PC-3 (cell line): Measurements from ENCODE around the gene SDK1. TPM values are rescaled to one million over a fixed set of nuclear protein-coding genes. Genes with fewer than 3 reads are reported as not detected.

ENCODE experiments used
- ATAC-seq: fragments of 200-7000 bp; cut with Tn5 transposase; 2 replicates; pipeline ENCODE4 v1.9.1; 2020; ENCODE audit warnings: mild to moderate bottlenecking, moderate library complexity
- BruUV-seq: library from RNA; stranded (reverse); fragments of 400-500 nt; replicated peaks from 2 replicates; lab custom pipeline; 2021; lab: Mats Ljungman, UMichigan
- CTCF ChIA-PET: fragments of 300-600 bp; sonication (Branson Sonifier 250); formaldehyde crosslinking; loops from one replicate; lab custom pipeline; 2022; ENCODE audit warnings: antibody characterized with exemption; lab: Charles Lee
- POLR2A ChIA-PET: fragments of 300-600 bp; sonication (Branson Sonifier 250); formaldehyde crosslinking; loops from one replicate; lab custom pipeline; 2022; ENCODE audit warnings: antibody characterized with exemption; ENCODE audit not compliant: unreplicated experiment; lab: Charles Lee
- DNase-seq: peaks from one replicate; pipeline ENCODE4 v3.0.0-alpha.2; 2015
- H2AFZ ChIP-seq: fragments of 300-600 bp; sonication (generic); 2 replicates; pipeline ENCODE4 v1.6.0; 2016; ENCODE audit warnings: antibody characterized with exemption, low read length
- H3F3A ChIP-seq: fragments of 300-600 bp; sonication (generic); one replicate; pipeline ENCODE4 v1.6.0; 2017; ENCODE audit warnings: antibody characterized with exemption, low read length, control low read depth, mild to moderate bottlenecking; ENCODE audit not compliant: unreplicated experiment
- H3K27ac ChIP-seq: fragments of 300-600 bp; sonication (generic); 2 replicates; pipeline ENCODE4 v1.5.1; 2016; ENCODE audit warnings: mild to moderate bottlenecking, low read length
- H3K27me3 ChIP-seq: fragments of 300-600 bp; sonication (generic); 2 replicates; pipeline ENCODE4 v1.6.1; 2016; ENCODE audit warnings: low read length, mixed read lengths
- H3K36me3 ChIP-seq: fragments of 300-600 bp; sonication (generic); 2 replicates; pipeline ENCODE4 v1.6.1; 2016; ENCODE audit warnings: low read depth, mixed run types, low read length, mixed read lengths
- H3K4me1 ChIP-seq: fragments of 300-600 bp; sonication (generic); 2 replicates; pipeline ENCODE4 v1.5.1; 2016; ENCODE audit warnings: low read length; ENCODE audit not compliant: insufficient read depth
- H3K4me2 ChIP-seq: fragments of 300-600 bp; sonication (generic); 2 replicates; pipeline ENCODE4 v1.6.0; 2016; ENCODE audit warnings: low read length
- H3K4me3 ChIP-seq: fragments of 300-600 bp; sonication (generic); 2 replicates; pipeline ENCODE4 v1.5.1; 2016; ENCODE audit warnings: mild to moderate bottlenecking, low read length, mixed read lengths
- H3K79me2 ChIP-seq: fragments of 300-600 bp; sonication (generic); 2 replicates; pipeline ENCODE4 v1.6.1; 2017; ENCODE audit warnings: low read length, mixed read lengths
- H3K9ac ChIP-seq: fragments of 300-600 bp; sonication (generic); 2 replicates; pipeline ENCODE4 v1.6.0; 2016; ENCODE audit warnings: mild to moderate bottlenecking, low read length
- H3K9me2 ChIP-seq: fragments of 300-600 bp; sonication (generic); replicated peaks from 2 replicates; pipeline ENCODE4 v1.6.1; 2016; ENCODE audit warnings: mixed run types, low read length, mixed read lengths
- H3K9me3 ChIP-seq: fragments of 300-600 bp; sonication (generic); 2 replicates; pipeline ENCODE4 v1.6.1; 2016; ENCODE audit warnings: low read length, mixed read lengths
- H4K20me1 ChIP-seq: fragments of 300-600 bp; sonication (generic); 2 replicates; pipeline ENCODE4 v1.6.1; 2016; ENCODE audit warnings: low read length, mixed read lengths
- CTCF ChIP-seq: fragments of 300-600 bp; sonication (generic); conservative IDR thresholded peaks from 2 replicates; pipeline ENCODE4 v1.5.1; 2017; ENCODE audit warnings: antibody characterized with exemption, low read depth, mild to moderate bottlenecking, low read length
- EZH2 ChIP-seq: fragments of 300-600 bp; sonication (generic); IDR thresholded peaks from one replicate; pipeline ENCODE4 v1.6.1; 2017; ENCODE audit warnings: antibody characterized with exemption, mild to moderate bottlenecking, low read length; ENCODE audit not compliant: unreplicated experiment
- EZH2phosphoT487 ChIP-seq: fragments of 300-600 bp; sonication (generic); IDR thresholded peaks from 2 replicates; pipeline ENCODE4 v1.6.1; 2018; ENCODE audit warnings: mild to moderate bottlenecking, antibody characterized with exemption, low read length, borderline replicate concordance
- intact Hi-C: fragments of 100-400 bp; cut with micrococcal nuclease; formaldehyde crosslinking; loops from 2 replicates; pipeline ENCODE4 v1.9.0; 2023
- total RNA-seq: library from RNA; depleted of rRNA; stranded (reverse); fragments of >200 nt; gene quantifications from 2 replicates; pipeline ENCODE4 v1.2.3, GENCODE V29; 2014

SDK1 gene
- total RNA-seq, 1 experiment from 2014 or later: 2.8 TPM

- DNase-seq: no peak
- ChIA-PET CTCF (no interaction called here), POLR2A (no interaction called here)
- Histone ChIP-seq H3K36me3 (no peaks in the 10 kb centered on the region), H4K20me1 (no peaks in the 10 kb centered on the region), H3K4me3 (no peak overlapping the region), H3K79me2 (no peaks in the 10 kb centered on the region), H3K9me3 (no peaks in the 10 kb centered on the region), H2AFZ (no peak overlapping the region), H3K27ac (no peak overlapping the region), H3F3A (no peaks in the 10 kb centered on the region), H3K27me3 (no peaks in the 10 kb centered on the region), H3K9me2 (no peaks in the 10 kb centered on the region), H3K4me2 (no peak overlapping the region), H3K4me1 (no peaks in the 10 kb centered on the region), H3K9ac (no peak overlapping the region)
- intact Hi-C loops: no loop called here
- ATAC-seq: no peak
- TF ChIP-seq CTCF (no peak), EZH2phosphoT487 (no peak), EZH2 (no peak)
- no TSS peak for BruUV-seq
Observed at GRCh38 chr7:3880228-3880987, 579.4 kb downstream of the SDK1 start.

GRCh38 chr7:3882782-3883181, 581.7 kb downstream of the SDK1 start:
- ATAC-seq (no peak), DNase-seq (no peak)
- intact Hi-C loops: no loop called here
- POLR2A ChIA-PET: no interaction called here
- CTCF ChIA-PET: interaction anchor here (0.6 kb wide), 1 partner anchor 299 kb away, joined by 3 read pairs; no protein-coding TSS in a partner anchor
- Histone ChIP-seq H2AFZ (no peak overlapping the region), H4K20me1 (no peaks in the 10 kb centered on the region), H3K27me3 (no peaks in the 10 kb centered on the region), H3K9me3 (no peaks in the 10 kb centered on the region), H3K79me2 (no peaks in the 10 kb centered on the region), H3F3A (no peaks in the 10 kb centered on the region), H3K4me1 (no peaks in the 10 kb centered on the region; the same call in 1 of the 2 replicates), H3K9ac (no peak overlapping the region), H3K27ac (no peak overlapping the region), H3K36me3 (no peaks in the 10 kb centered on the region), H3K4me3 (no peak overlapping the region), H3K4me2 (no peak overlapping the region), H3K9me2 (no peaks in the 10 kb centered on the region)
- no peak for TF ChIP-seq EZH2phosphoT487
- TF ChIP-seq CTCF: no peak
- TF ChIP-seq EZH2: no peak
- no TSS peak for BruUV-seq

- Histone ChIP-seq H3K9me2 (no peaks in the 10 kb centered on the region), H3K4me1 (no peaks in the 10 kb centered on the region; the same call in 1 of the 2 replicates), H2AFZ (no peak overlapping the region), H3K4me2 (no peak overlapping the region), H3K4me3 (no peak overlapping the region), H4K20me1 (no peaks in the 10 kb centered on the region), H3K9me3 (no peaks in the 10 kb centered on the region), H3K27ac (no peak overlapping the region), H3F3A (no peaks in the 10 kb centered on the region), H3K9ac (no peak overlapping the region), H3K79me2 (no peaks in the 10 kb centered on the region), H3K36me3 (no peaks in the 10 kb centered on the region), H3K27me3 (no peaks in the 10 kb centered on the region)
- TF ChIP-seq EZH2phosphoT487 (no peak), CTCF (no peak), EZH2 (no peak)
- ATAC-seq (no peak), DNase-seq (no peak)
- intact Hi-C loops: no loop called here
- POLR2A ChIA-PET: no interaction called here
- CTCF ChIA-PET: no interaction called here
- BruUV-seq: no TSS peak
Observed at GRCh38 chr7:3884543-3884942, 583.5 kb downstream of the SDK1 start.
